Skeletal muscle cell (primary cell): ENCODE results near the gene FHIT.

Experiments
- DNase-seq: peaks from one replicate; pipeline ENCODE4 v3.0.0-alpha.2; 2010; ENCODE audit warnings: low read depth
- H3K4me3 ChIP-seq: 2 replicates; pipeline ENCODE4 v1.5.1; 2011; ENCODE audit warnings: low read depth, mild to moderate bottlenecking, control low read depth, low read length, moderate library complexity

The FHIT gene

DNA sequence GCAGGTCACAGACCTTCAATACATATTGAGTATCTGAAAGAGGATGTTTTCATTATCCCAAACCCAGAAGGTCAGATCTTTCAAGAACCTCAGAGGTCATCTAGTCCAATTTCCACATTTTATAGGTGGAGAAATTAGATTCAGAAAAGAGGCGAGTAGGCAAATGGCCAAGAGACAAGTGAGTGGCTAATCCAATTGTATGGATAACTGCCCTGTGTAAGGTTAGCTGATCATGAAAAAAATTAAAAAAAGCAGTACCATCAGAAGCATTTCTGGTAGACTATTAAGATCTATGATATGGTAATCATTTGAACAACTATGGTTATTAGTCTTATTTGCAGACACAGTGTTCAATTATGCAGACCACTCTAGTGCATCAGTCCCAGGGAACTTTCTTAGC, 1540.7 kb downstream of the FHIT start:
- no peak overlapping the region for H3K4me3 ChIP-seq

DNA sequence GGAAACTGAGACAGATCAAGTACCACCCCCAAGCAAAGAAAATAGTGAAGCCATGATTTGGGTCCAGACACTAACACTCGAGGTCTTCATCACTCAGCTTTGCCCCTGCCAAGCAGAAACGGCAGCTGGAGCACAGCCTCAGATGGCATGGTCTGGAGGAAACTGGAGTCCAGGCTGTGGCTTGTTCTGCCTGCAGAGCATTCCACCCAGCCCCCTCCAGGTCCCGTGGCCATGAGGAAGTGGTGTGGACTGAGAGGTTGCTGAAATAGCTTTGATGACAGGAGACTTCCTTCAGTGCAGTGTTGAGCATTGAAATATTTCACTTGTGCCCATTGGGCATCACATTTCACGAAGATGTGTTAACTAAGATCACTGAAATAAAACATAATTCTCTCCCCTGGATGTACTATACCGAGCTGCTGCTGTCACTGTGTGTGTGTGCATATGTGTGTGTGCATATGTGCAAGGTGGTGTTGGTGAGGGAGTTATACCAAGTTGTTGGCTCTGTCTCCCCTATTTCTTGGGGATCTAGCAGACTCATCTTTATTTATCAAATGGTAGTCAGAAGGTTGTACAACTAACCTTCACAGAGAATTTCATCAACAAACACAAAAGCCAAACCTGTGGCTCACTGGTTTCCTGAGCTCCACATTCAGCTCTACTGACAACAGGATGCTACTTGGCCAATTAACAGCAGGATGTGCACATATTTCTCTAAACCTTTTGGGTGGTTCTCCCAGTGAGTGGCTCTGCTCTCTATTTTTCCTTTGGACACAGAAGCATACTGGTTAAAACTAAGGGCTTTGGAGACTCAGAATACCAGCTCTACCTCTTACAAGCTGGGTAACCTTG, 1541.3 kb downstream of the FHIT start:
- H3K4me3 ChIP-seq, result no peak overlapping the region
- no peak for DNase-seq

More for the DNA sequence above, 1540.7 kb downstream of the FHIT start:
- DNase-seq, result no peak

DNA sequence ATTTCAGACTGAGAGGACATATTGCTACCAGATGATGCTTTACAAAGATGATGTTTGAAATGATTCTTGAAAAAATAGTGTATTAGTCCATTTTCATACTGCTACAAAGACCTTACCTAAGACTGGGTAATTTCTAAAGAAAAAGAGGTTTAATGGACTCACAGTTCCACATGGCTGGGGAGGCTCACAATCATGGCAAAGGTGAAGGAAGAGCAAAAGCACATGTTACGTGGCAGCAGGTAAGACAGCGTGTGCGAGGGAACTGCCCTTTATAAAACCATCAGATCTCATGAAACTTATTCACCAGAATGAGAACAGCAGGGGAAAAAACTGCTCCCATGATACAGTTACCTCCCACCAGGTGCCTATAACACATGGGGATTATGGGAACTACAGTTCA, 1543.0 kb downstream of the FHIT start:
- no peak for DNase-seq
- no peak overlapping the region for H3K4me3 ChIP-seq

DNA sequence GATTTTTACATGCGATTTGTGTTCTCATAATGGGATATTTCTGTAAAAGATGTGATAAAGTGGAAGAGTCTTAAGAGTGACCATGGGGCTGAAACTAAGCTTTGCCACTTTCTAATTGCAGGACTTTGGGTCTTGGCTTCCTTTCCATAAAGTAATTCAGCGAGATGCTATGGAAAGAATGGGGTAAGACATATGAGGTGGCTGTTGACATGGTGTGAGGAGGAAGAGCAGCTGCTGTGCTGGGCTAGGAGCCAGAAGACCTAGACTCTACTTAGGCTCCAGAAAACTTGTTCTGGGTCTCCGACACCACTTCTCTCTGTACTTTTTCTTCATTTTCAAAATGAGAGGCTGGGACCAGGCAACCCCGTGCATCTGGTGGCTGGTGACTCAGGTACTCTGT, 1547.0 kb downstream of the FHIT start:
- no peak overlapping the region for H3K4me3 ChIP-seq
- DNase-seq, result no peak

DNA sequence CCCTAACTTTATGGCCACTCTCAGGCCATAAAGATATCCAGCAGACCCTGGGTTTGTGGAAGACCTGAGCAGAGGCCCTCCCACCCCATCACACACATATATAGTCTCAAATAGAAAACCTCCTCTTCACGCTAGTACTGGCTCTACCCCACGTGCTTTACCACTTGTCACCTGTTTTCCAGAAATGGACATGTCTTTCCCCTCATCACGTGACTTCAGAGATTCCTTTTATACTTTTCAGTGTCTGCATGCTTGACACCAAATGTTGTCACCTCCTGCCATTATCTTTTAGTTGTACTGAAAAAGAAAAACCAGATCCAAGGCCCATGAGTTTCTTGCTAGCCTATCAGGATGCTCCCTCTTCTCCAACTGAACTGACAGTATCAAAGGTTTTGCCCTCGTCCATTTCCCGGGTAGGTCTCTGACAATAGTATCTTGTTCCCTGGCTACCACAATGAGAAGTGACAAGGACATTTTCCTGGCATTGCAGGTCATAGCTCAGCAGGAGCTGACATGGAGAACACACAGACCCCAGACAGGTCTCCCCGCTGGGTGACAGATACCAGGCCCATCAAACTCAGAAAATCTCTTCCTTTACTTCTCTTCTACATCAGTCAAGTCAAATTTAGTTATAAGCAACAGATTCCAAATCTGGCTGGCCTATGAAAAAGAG, 1551.5 kb downstream of the FHIT start:
- no peak overlapping the region for H3K4me3 ChIP-seq
- no peak for DNase-seq
